ENCODE measurements around the gene RLN1.
"Not testable (repeated sequence)": the region's sequence is repeated elsewhere in the genome, so short reads cannot be mapped to it uniquely, and the experiment has no call there.

RLN1 gene

DNA sequence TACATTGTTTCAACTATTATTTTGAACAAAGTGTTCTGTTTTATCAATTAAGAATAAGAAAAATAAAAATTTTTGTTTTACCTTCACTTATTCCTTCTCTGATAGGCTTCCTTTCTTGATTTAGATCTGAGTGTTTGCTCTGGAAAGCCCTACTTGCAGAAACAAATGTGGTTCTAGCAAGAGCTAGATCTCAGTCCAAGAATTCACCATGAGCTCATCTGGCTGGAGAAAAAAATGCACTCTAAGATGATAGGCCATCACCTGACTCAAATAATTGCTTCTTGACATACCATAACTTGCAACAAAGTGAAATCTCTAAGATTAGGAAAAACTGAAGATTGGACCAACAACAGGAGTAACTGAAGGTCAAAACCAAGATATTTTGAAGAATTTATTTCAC, 28.8 kb downstream of the RLN1 start:
- TF ChIP-seq, protein P1, sequence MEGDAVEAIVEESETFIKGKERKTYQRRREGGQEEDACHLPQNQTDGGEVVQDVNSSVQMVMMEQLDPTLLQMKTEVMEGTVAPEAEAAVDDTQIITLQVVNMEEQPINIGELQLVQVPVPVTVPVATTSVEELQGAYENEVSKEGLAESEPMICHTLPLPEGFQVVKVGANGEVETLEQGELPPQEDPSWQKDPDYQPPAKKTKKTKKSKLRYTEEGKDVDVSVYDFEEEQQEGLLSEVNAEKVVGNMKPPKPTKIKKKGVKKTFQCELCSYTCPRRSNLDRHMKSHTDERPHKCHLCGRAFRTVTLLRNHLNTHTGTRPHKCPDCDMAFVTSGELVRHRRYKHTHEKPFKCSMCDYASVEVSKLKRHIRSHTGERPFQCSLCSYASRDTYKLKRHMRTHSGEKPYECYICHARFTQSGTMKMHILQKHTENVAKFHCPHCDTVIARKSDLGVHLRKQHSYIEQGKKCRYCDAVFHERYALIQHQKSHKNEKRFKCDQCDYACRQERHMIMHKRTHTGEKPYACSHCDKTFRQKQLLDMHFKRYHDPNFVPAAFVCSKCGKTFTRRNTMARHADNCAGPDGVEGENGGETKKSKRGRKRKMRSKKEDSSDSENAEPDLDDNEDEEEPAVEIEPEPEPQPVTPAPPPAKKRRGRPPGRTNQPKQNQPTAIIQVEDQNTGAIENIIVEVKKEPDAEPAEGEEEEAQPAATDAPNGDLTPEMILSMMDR (IDR thresholded peaks at IDR 0.05), result no peak

DNA sequence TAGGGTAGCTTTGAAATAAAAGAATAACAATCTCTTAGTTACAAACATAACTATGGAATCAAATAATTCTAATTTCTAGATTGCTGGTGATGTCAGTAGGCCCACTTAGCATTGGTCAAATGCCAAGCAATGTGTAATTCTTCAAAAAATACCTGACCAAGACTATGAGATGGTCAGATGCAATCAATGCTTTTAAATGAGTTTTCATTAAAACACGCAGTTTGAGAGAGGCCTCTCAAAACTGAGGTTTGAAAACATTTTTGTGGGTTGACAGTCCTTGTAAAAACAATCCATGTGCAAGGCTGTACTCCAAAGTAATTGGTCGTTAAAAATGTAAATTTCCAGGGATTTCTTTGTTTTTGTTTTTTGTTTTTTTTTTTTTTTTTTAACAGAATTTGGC, 33.9 kb downstream of the RLN1 start:
- TF ChIP-seq, protein P1 (IDR thresholded peaks at IDR 0.05), result no peak

DNA sequence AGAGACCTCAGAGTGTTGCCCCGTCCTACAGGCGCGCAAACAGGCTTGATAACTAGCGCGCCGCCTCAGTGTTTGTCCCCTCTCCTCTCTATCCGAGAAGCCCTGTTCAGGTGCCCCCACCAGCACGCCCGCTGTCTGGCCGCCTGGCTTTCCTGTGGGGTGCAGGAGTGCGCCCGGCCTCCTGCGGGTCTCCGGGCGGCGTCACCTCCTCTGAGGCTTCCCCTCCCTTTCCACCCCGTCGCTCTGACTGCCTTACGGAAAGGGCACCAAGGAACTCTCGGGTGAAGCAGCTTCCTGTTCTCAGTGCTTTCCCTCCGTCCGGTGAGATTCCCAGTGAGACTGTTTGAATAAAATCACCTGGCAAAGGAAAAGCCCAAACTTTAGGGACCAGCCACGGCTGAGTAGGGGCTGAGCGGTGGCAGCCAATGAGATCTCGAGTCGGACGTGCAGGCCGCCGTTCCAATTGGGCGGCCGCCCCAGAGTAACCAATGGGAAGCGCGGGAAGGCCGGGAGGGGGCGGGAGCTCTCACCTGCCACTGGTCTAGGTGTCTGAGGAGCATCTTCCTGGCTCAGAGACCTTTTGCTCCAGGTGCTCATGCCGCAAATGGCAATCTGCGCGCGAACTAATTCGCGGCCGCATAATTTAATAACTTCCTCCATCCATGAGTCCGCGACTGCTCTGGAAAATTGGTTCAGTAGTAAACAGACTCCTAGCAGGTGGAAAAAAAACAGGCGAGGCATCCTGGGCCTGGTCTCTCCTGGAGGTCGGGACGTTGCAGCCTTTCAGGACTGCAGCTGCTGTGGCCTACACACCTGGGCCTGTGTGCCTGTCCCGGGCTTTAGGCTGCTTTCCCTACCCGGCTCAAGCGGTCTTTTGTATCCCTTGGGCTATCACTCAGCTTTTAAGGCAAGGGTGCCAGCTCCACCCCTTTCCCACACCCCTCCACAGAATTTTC, 35.6 kb downstream of the RLN1 start, which contains the start of gene RLN2:
Gene RLN2 (minus strand): TSS at position 877 of the 956 bp plus-strand sequence. CDS start 136 bp downstream, at position 741.
- TF ChIP-seq, protein P1 (IDR thresholded peaks at IDR 0.05), result not testable (repeated sequence)

DNA sequence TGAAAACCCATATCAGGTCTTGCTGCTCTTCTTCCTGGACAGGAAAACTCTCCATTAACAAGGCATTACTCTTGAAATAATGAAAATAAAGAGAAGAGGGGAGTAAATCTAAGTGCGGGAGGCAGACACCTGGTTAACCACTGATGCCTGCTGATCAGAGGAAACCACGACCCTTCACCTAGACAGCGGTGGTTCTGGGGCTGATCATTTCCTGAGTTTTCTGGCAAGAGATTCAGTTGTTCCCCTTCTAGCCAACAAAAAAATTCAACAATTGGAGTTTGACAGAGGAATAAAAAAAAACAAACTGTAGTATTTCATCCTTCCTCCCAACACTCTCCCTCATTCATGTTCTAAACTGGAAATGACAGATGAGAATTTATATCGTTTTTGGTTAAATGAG, 38.1 kb downstream of the RLN1 start:
- TF ChIP-seq, protein P1 (IDR thresholded peaks at IDR 0.05), result no peak

DNA sequence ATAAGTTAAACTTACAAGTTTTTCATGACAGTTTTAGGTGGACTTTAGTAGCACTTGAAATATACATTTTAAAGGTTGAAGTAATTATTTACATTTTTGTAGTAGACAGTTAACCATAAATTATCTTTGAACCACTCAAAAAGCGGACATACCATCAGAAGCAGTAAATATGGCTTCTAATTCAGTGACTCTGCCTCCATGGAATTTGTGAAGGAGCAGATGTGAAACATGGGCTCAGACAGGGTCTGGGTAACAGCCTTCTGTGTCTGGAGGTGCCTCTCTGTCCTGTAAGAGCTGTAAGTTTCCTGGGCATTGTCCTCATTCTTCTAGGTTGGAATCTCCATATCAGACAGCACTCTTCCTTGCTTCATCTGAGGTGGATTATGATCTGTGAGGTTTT, 47.5 kb downstream of the RLN1 start:
- TF ChIP-seq, protein P1 (IDR thresholded peaks at IDR 0.05), result no peak

DNA sequence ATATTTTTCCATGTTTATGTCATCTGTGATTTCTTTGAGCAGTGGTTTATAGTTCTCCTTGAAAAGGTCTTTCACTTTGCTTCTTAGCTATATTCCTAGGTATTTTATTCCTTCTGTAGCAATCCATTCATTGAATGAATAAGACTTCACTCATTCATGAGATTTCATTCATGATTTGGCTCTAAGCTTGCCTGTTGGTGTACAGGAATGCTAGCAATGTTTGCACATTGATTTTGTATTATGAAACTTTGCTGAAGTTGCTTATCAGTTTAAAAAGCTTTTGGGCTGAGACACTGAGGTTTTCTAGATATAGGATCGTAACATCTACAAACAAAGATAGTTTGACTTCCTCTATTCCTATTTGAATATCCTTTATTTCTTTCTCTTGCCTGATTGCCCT, 51.1 kb downstream of the RLN1 start:
- TF ChIP-seq, protein P1 (IDR thresholded peaks at IDR 0.05), result no peak

DNA sequence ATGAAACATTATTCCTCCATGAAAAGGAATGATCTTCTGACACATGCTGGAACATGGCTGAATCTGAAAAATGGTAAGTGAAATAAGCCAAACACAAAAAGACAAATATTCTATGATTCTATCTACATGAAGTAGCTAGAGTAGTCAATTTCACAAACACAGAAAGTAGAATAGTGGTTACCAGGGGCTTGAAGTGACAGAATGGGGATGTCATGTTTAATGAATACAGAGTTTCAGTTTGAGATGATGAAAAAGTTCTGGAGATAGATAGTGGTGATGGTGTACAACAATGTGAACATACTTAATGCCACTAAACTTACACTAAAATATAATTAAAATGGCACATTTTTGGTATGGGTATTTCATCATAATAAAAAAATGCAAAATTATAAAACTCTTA, 53.4 kb downstream of the RLN1 start:
- TF ChIP-seq, protein P1 (IDR thresholded peaks at IDR 0.05), result no peak
